ENCODE results near the gene PSIP1. TPM values are rescaled to one million over a fixed set of nuclear protein-coding genes. Genes with fewer than 3 reads are reported as not detected.

PSIP1 gene
- 70.0 and 78.5 TPM in 2 replicates for total RNA-seq (2021)
- Bru-seq, nascent RNA = percentile 86 among the genes with signal in this experiment
- BruChase-seq, experiment 1, labeled RNA remaining after a 2-hour chase = percentile 82 among the genes with signal in this experiment
- BruChase-seq, experiment 2, labeled RNA remaining after a 6-hour chase = percentile 83 among the genes with signal in this experiment
- long read RNA-seq, transcript PSIP1-204 (16 exons, 3,364 nt) = major isoform, 85 of 240 reads
- long read RNA-seq, transcript PSIP1-203 (16 exons, 3,391 nt) = minor isoform, 70 of 240 reads
- long read RNA-seq, transcript PSIP1-202 (11 exons, 1,889 nt) = minor isoform, 10 of 240 reads
- long read RNA-seq, partial matches to known transcripts = 20 of 240 reads
- long read RNA-seq, other reads (novel, unspliced or antisense) = 51 of 240 reads

GRCh38 chr9:15510789-15511575 is at the start of gene PSIP1:
Gene PSIP1 (minus strand): TSS chr9:15510970. CDS start chr9:15510188, 782 bp downstream.
- ChIA-PET CTCF (no interaction called here), POLR2A (ENCODE audit: low non-redundant PET) (interaction anchor here (0.5 kb wide), 1 partner anchor 223 kb away, joined by 13 read pairs; no protein-coding TSS in a partner anchor)
- BruUV-seq (replicated peaks) = no TSS peak
- Histone ChIP-seq H3K27ac (ENCODE audit: low read depth, low read length, poor library complexity, severe bottlenecking) (peak within 1 kb of the TSS; percentile 100), H3K36me3 (ENCODE audit: insufficient read depth, low read length, poor library complexity, severe bottlenecking) (peaks cover 10% of the 10 kb centered on the region), H3K4me1 (ENCODE audit: insufficient read depth, low read length, poor library complexity, severe bottlenecking) (no peaks in the 10 kb centered on the region), H3K4me3 (ENCODE audit: low read depth, low read length, poor library complexity, severe bottlenecking) (peak within 1 kb of the TSS; percentile 79), H3K9me3 (ENCODE audit: low read depth, low read length, poor library complexity, severe bottlenecking) (no peaks in the 10 kb centered on the region), H3K27me3 (replicated peaks; ENCODE audit: insufficient read depth, low read depth, low read length, poor library complexity) (no peaks in the 10 kb centered on the region)
- intact Hi-C loops (cut with micrococcal nuclease; ENCODE audit: unreplicated experiment) = no loop called here
- TF ChIP-seq EZH2 (IDR thresholded peaks at IDR 0.05; ENCODE audit: borderline replicate concordance, low read depth, low read length, poor library complexity, severe bottlenecking) = no peak
- no peak for TF ChIP-seq CTCF (conservative IDR thresholded peaks at IDR 0.05; ENCODE audit: low read depth, low read length)
- DNase-seq (ENCODE audit: low spot score) = peak; percentile 77

GRCh38 chr9:15553528-15553898 is 42.7 kb upstream of the PSIP1 start:
- POLR2A ChIA-PET (ENCODE audit: low non-redundant PET) = no interaction called here
- Histone ChIP-seq H3K36me3 (ENCODE audit: insufficient read depth, low read length, poor library complexity, severe bottlenecking) (no peaks in the 10 kb centered on the region), H3K9me3 (ENCODE audit: low read depth, low read length, poor library complexity, severe bottlenecking) (no peaks in the 10 kb centered on the region), H3K27ac (ENCODE audit: low read depth, low read length, poor library complexity, severe bottlenecking) (no peak overlapping the region), H3K4me3 (ENCODE audit: low read depth, low read length, poor library complexity, severe bottlenecking) (peak overlapping the region; percentile 59), H3K4me1 (ENCODE audit: insufficient read depth, low read length, poor library complexity, severe bottlenecking) (peaks cover 4% of the 10 kb centered on the region), H3K27me3 (replicated peaks; ENCODE audit: insufficient read depth, low read depth, low read length, poor library complexity) (no peaks in the 10 kb centered on the region)
- CTCF ChIA-PET = no interaction called here
- no peak for DNase-seq (ENCODE audit: low spot score)
- TF ChIP-seq EZH2 (IDR thresholded peaks at IDR 0.05; ENCODE audit: borderline replicate concordance, low read depth, low read length, poor library complexity, severe bottlenecking) (no peak), CTCF (conservative IDR thresholded peaks at IDR 0.05; ENCODE audit: low read depth, low read length) (no peak)
- intact Hi-C loops (cut with micrococcal nuclease; ENCODE audit: unreplicated experiment) = no loop called here
- BruUV-seq (replicated peaks) = no TSS peak

GRCh38 chr9:15552636-15553527 is 42.1 kb upstream of the PSIP1 start, which contains the start of gene CCDC171:
Gene CCDC171 (plus strand): TSS chr9:15553043. CDS start chr9:15564089, 11,046 bp downstream.
- no TSS peak for BruUV-seq (replicated peaks)
- ChIA-PET POLR2A (ENCODE audit: low non-redundant PET) (no interaction called here), CTCF (no interaction called here)
- H3K36me3 ChIP-seq (ENCODE audit: insufficient read depth, low read length, poor library complexity, severe bottlenecking) = no peaks in the 10 kb centered on the region
- no peaks in the 10 kb centered on the region for H3K27me3 ChIP-seq (replicated peaks; ENCODE audit: insufficient read depth, low read depth, low read length, poor library complexity)
- peak within 1 kb of the TSS; percentile 59 for H3K4me3 ChIP-seq (ENCODE audit: low read depth, low read length, poor library complexity, severe bottlenecking)
- intact Hi-C loops (cut with micrococcal nuclease; ENCODE audit: unreplicated experiment) = no loop called here
- DNase-seq (ENCODE audit: low spot score) = peak; percentile 91
- H3K27ac ChIP-seq (ENCODE audit: low read depth, low read length, poor library complexity, severe bottlenecking) = peak within 1 kb of the TSS; percentile 58
- no peak for TF ChIP-seq EZH2 (IDR thresholded peaks at IDR 0.05; ENCODE audit: borderline replicate concordance, low read depth, low read length, poor library complexity, severe bottlenecking)
- no peak for TF ChIP-seq CTCF (conservative IDR thresholded peaks at IDR 0.05; ENCODE audit: low read depth, low read length)
- H3K9me3 ChIP-seq (ENCODE audit: low read depth, low read length, poor library complexity, severe bottlenecking) = no peaks in the 10 kb centered on the region
- peaks cover 4% of the 10 kb centered on the region for H3K4me1 ChIP-seq (ENCODE audit: insufficient read depth, low read length, poor library complexity, severe bottlenecking)
